ENCODE results near the gene PDE9A.

PDE9A gene

DNA sequence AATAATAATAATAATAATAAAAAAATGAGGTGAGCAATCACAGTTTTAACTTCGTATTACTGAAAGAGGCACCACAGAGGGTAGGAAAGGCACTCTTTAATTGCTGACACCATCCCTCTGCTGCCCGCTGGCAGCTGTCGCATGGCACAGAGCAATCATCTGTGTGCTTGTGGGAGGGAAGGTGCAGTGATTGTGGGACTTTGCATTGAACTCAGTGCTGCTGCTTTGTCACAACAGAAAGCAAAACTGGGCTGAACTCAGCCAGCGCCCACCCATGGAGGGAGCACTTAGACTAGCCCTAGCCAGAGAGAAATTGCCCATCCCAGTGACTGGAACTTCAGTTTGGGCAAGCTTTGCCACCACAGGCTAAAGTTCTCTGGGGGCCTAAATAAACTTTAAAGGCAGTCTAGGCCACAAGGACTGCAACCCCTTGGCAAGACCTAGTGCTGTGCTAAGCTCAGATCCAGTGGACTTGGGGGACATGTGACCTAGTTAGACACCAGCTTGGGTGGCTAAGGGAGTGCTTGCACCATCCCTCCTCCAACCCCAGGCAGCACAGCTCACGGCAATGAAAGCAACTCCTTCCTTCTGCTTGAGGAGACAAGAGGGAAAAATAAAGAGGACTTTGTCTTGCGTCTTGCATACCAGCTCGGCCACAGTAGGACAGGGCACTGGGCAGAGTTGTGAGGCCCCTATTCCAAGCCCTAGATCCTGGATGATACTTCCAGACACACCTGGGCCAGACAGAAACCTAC is 166.6 kb downstream of the PDE9A start:
- no peak overlapping the region for H3K4me3 ChIP-seq (replicated peaks; ENCODE audit: insufficient read depth, low read length)
- DNase-seq (ENCODE audit: low read depth in 1 of 2, low spot score in 1 of 2): no peak
- no peak overlapping the region for H3K27ac ChIP-seq (replicated peaks)
- peaks cover 2% of the 10 kb centered on the region for H3K27me3 ChIP-seq (ENCODE audit: insufficient read depth, poor library complexity, severe bottlenecking)
- TF ChIP-seq SPI1 (IDR thresholded peaks at IDR 0.05; ENCODE audit: borderline replicate concordance, low read depth) (no peak), POLR2AphosphoS5 (IDR thresholded peaks at IDR 0.05; ENCODE audit: low read depth) (no peak), CTCF (IDR thresholded peaks at IDR 0.05; ENCODE audit: insufficient read depth, low read length) (no peak), GABPA (IDR thresholded peaks at IDR 0.05; ENCODE audit: low read depth) (no peak)
- TF ChIP-seq, protein P1, sequence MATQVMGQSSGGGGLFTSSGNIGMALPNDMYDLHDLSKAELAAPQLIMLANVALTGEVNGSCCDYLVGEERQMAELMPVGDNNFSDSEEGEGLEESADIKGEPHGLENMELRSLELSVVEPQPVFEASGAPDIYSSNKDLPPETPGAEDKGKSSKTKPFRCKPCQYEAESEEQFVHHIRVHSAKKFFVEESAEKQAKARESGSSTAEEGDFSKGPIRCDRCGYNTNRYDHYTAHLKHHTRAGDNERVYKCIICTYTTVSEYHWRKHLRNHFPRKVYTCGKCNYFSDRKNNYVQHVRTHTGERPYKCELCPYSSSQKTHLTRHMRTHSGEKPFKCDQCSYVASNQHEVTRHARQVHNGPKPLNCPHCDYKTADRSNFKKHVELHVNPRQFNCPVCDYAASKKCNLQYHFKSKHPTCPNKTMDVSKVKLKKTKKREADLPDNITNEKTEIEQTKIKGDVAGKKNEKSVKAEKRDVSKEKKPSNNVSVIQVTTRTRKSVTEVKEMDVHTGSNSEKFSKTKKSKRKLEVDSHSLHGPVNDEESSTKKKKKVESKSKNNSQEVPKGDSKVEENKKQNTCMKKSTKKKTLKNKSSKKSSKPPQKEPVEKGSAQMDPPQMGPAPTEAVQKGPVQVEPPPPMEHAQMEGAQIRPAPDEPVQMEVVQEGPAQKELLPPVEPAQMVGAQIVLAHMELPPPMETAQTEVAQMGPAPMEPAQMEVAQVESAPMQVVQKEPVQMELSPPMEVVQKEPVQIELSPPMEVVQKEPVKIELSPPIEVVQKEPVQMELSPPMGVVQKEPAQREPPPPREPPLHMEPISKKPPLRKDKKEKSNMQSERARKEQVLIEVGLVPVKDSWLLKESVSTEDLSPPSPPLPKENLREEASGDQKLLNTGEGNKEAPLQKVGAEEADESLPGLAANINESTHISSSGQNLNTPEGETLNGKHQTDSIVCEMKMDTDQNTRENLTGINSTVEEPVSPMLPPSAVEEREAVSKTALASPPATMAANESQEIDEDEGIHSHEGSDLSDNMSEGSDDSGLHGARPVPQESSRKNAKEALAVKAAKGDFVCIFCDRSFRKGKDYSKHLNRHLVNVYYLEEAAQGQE (IDR thresholded peaks at IDR 0.05; ENCODE audit: insufficient replicate concordance, low read depth): no peak

DNA sequence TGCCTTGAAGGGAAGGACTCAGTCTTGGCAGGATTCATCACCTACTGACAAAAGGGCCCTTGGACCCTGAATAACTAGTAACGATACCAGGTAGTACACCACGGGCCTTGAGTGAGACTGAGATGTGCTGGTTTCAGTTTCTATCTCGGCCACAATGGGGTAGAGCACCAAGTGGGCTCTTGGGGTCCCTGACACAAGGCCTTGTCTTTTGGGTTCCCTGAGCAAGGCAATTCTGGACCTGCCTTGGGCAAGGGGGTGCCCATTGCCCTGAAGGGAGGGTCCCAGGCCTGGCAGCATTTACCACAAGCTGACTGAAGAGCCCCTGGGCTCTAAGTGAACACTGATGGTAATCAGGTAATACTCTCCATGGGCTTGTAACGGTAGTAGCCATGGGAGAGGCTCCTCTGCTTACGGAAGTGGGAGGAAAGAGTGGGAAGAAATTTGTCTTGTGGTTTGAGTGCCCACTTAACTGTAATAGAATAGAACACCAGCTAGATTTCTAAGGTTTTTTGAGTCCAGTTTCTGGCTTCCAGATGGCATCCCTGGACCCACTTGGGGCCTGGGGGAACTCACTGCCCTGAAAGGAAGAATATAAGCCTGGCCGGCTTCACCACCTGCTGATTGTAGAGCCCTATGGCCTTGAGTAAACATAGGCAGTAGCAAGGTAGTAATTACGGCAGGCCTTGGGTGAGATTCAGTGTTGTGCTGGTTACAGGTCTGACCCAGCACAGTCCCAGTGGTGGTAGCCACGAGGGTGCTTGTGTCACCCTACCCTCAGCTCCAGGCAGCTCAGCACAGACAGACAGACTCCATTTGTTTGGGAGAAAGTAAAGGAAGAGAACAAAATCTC is 167.4 kb downstream of the PDE9A start:
- Histone ChIP-seq H3K27ac (replicated peaks) (no peak overlapping the region), H3K4me3 (replicated peaks; ENCODE audit: insufficient read depth, low read length) (no peak overlapping the region), H3K27me3 (ENCODE audit: insufficient read depth, poor library complexity, severe bottlenecking) (peaks cover 4% of the 10 kb centered on the region)
- no peak for DNase-seq (ENCODE audit: low read depth in 1 of 2, low spot score in 1 of 2)
- TF ChIP-seq GABPA (IDR thresholded peaks at IDR 0.05; ENCODE audit: low read depth) (no peak), SPI1 (IDR thresholded peaks at IDR 0.05; ENCODE audit: borderline replicate concordance, low read depth) (no peak), CTCF (IDR thresholded peaks at IDR 0.05; ENCODE audit: insufficient read depth, low read length) (no peak), POLR2AphosphoS5 (IDR thresholded peaks at IDR 0.05; ENCODE audit: low read depth) (no peak)
- TF ChIP-seq, protein P1 (IDR thresholded peaks at IDR 0.05; ENCODE audit: insufficient replicate concordance, low read depth): no peak
